ENCODE results near the gene ATG10. TPM values are rescaled to one million over a fixed set of nuclear protein-coding genes. Genes with fewer than 3 reads are reported as not detected.

The ATG10 gene
- total RNA-seq, 1 donor from 2014 or later = 6.2 TPM

GRCh38 chr5:82077496-82077895 is 105.7 kb downstream of the ATG10 start:
- Mint-ChIP-seq H3K4me3 (ENCODE audit: unreplicated experiment) (no peak overlapping the region), H3K27ac (ENCODE audit: unreplicated experiment) (no peak overlapping the region), H3K4me1 (ENCODE audit: unreplicated experiment) (no peaks in the 10 kb centered on the region), H3K27me3 (ENCODE audit: unreplicated experiment) (peaks cover 2% of the 10 kb centered on the region), H3K36me3 (ENCODE audit: low read depth, unreplicated experiment) (peaks cover 15% of the 10 kb centered on the region), H3K9me3 (ENCODE audit: unreplicated experiment) (no peaks in the 10 kb centered on the region)
- no peak for TF ChIP-seq CTCF (IDR thresholded peaks at IDR 0.05; ENCODE audit: unreplicated experiment)
- no peak for DNase-seq (ENCODE audit: low spot score)

GRCh38 chr5:82091617-82092016 is 119.8 kb downstream of the ATG10 start:
- H3K36me3 Mint-ChIP-seq (ENCODE audit: low read depth, unreplicated experiment) = peaks cover 10% of the 10 kb centered on the region
- H3K27ac Mint-ChIP-seq (ENCODE audit: unreplicated experiment) = no peak overlapping the region
- no peaks in the 10 kb centered on the region for H3K27me3 Mint-ChIP-seq (ENCODE audit: unreplicated experiment)
- no peaks in the 10 kb centered on the region for H3K4me1 Mint-ChIP-seq (ENCODE audit: unreplicated experiment)
- no peak overlapping the region for H3K4me3 Mint-ChIP-seq (ENCODE audit: unreplicated experiment)
- DNase-seq (ENCODE audit: low spot score) = no peak
- TF ChIP-seq CTCF (IDR thresholded peaks at IDR 0.05; ENCODE audit: unreplicated experiment) = no peak
- peaks cover 5% of the 10 kb centered on the region for H3K9me3 Mint-ChIP-seq (ENCODE audit: unreplicated experiment)

- H3K4me3 Mint-ChIP-seq (ENCODE audit: unreplicated experiment) = no peak overlapping the region
- no peak for DNase-seq (ENCODE audit: low spot score)
- no peak overlapping the region for H3K27ac Mint-ChIP-seq (ENCODE audit: unreplicated experiment)
- TF ChIP-seq CTCF (IDR thresholded peaks at IDR 0.05; ENCODE audit: unreplicated experiment) = no peak
- H3K4me1 Mint-ChIP-seq (ENCODE audit: unreplicated experiment) = no peaks in the 10 kb centered on the region
- H3K27me3 Mint-ChIP-seq (ENCODE audit: unreplicated experiment) = no peaks in the 10 kb centered on the region
- peaks cover 10% of the 10 kb centered on the region for H3K36me3 Mint-ChIP-seq (ENCODE audit: low read depth, unreplicated experiment)
- peaks cover 5% of the 10 kb centered on the region for H3K9me3 Mint-ChIP-seq (ENCODE audit: unreplicated experiment)
Measured at GRCh38 chr5:82095536-82095935, 123.7 kb downstream of the ATG10 start.

GRCh38 chr5:82096249-82096648 is 124.4 kb downstream of the ATG10 start:
- no peak for DNase-seq (ENCODE audit: low spot score)
- peaks cover 5% of the 10 kb centered on the region for H3K9me3 Mint-ChIP-seq (ENCODE audit: unreplicated experiment)
- H3K4me1 Mint-ChIP-seq (ENCODE audit: unreplicated experiment) = no peaks in the 10 kb centered on the region
- no peak overlapping the region for H3K4me3 Mint-ChIP-seq (ENCODE audit: unreplicated experiment)
- peaks cover 10% of the 10 kb centered on the region for H3K36me3 Mint-ChIP-seq (ENCODE audit: low read depth, unreplicated experiment)
- no peak for TF ChIP-seq CTCF (IDR thresholded peaks at IDR 0.05; ENCODE audit: unreplicated experiment)
- no peak overlapping the region for H3K27ac Mint-ChIP-seq (ENCODE audit: unreplicated experiment)
- H3K27me3 Mint-ChIP-seq (ENCODE audit: unreplicated experiment) = no peaks in the 10 kb centered on the region

GRCh38 chr5:82100303-82101077 is 128.7 kb downstream of the ATG10 start:
- no peak overlapping the region for H3K27ac Mint-ChIP-seq (ENCODE audit: unreplicated experiment)
- no peaks in the 10 kb centered on the region for H3K9me3 Mint-ChIP-seq (ENCODE audit: unreplicated experiment)
- no peaks in the 10 kb centered on the region for H3K4me1 Mint-ChIP-seq (ENCODE audit: unreplicated experiment)
- no peaks in the 10 kb centered on the region for H3K36me3 Mint-ChIP-seq (ENCODE audit: low read depth, unreplicated experiment)
- no peaks in the 10 kb centered on the region for H3K27me3 Mint-ChIP-seq (ENCODE audit: unreplicated experiment)
- H3K4me3 Mint-ChIP-seq (ENCODE audit: unreplicated experiment) = no peak overlapping the region
- no peak for DNase-seq (ENCODE audit: low spot score)
- TF ChIP-seq CTCF (IDR thresholded peaks at IDR 0.05; ENCODE audit: unreplicated experiment) = no peak

Measured in endothelial cell (in vitro differentiated cells).